IMR-90 (cell line): ENCODE results near the gene PLEKHG4.

Experiments
- CEBPB ChIP-seq: IDR thresholded peaks from 2 replicates; pipeline ENCODE4 v1.6.1; 2012; ENCODE audit warnings: low read depth, low read length, improper control_type of control experiment
- CHD1 ChIP-seq: IDR thresholded peaks from 2 replicates; pipeline ENCODE4 v1.6.1; 2012; ENCODE audit warnings: low read depth, low read length, improper control_type of control experiment
- ELK1 ChIP-seq: fragments of 150-350 bp; IDR thresholded peaks from 2 replicates; pipeline ENCODE4 v1.6.1; 2016; ENCODE audit warnings: low read depth, mild to moderate bottlenecking, low read length, moderate library complexity, borderline replicate concordance
- FOS ChIP-seq: fragments of 150-350 bp; IDR thresholded peaks from 2 replicates; pipeline ENCODE4 v1.6.1; 2016; ENCODE audit warnings: low read depth, low read length
- MAFK ChIP-seq: IDR thresholded peaks from 2 replicates; pipeline ENCODE4 v1.6.1; 2012; ENCODE audit warnings: low read depth, low read length, improper control_type of control experiment
- MXI1 ChIP-seq: IDR thresholded peaks from 2 replicates; pipeline ENCODE4 v1.6.1; 2012; ENCODE audit warnings: low read depth, mild to moderate bottlenecking, low read length, moderate library complexity, borderline replicate concordance
- NFE2L2 ChIP-seq: fragments of 150-350 bp; IDR thresholded peaks from 2 replicates; pipeline ENCODE4 v1.6.1; 2016; ENCODE audit warnings: low read depth, mild to moderate bottlenecking, low read length
- POLR2A ChIP-seq: IDR thresholded peaks from 2 replicates; pipeline ENCODE4 v1.6.1; 2012; ENCODE audit warnings: mild to moderate bottlenecking, low read depth, low read length
- RAD21 ChIP-seq: IDR thresholded peaks from 2 replicates; pipeline ENCODE4 v1.6.1; 2012; ENCODE audit warnings: low read length, improper control_type of control experiment
- RFX5 ChIP-seq: IDR thresholded peaks from 2 replicates; pipeline ENCODE4 v1.8.0; 2012; ENCODE audit warnings: low read depth, mild to moderate bottlenecking, low read length, moderate library complexity
- SMC3 ChIP-seq: fragments of 150-350 bp; IDR thresholded peaks from 2 replicates; pipeline ENCODE4 v1.6.1; 2016; ENCODE audit warnings: low read depth, mild to moderate bottlenecking, antibody characterized with exemption, low read length, moderate library complexity
- TF ChIP-seq, protein P1 (sequence below): conservative IDR thresholded peaks from 2 replicates; pipeline ENCODE4 v1.5.1; 2012; ENCODE audit warnings: mild to moderate bottlenecking, low read depth, low read length, improper control_type of control experiment
- TF ChIP-seq, protein P2 (sequence below): fragments of 150-350 bp; IDR thresholded peaks from 2 replicates; pipeline ENCODE4 v1.6.1; 2017; ENCODE audit warnings: mild to moderate bottlenecking, antibody characterized with exemption, low read length, low read depth

GRCh38 chr16:67258161-67258835 is 21.0 kb upstream of the PLEKHG4 start:
- TF ChIP-seq RAD21: no peak
- TF ChIP-seq, protein P1, sequence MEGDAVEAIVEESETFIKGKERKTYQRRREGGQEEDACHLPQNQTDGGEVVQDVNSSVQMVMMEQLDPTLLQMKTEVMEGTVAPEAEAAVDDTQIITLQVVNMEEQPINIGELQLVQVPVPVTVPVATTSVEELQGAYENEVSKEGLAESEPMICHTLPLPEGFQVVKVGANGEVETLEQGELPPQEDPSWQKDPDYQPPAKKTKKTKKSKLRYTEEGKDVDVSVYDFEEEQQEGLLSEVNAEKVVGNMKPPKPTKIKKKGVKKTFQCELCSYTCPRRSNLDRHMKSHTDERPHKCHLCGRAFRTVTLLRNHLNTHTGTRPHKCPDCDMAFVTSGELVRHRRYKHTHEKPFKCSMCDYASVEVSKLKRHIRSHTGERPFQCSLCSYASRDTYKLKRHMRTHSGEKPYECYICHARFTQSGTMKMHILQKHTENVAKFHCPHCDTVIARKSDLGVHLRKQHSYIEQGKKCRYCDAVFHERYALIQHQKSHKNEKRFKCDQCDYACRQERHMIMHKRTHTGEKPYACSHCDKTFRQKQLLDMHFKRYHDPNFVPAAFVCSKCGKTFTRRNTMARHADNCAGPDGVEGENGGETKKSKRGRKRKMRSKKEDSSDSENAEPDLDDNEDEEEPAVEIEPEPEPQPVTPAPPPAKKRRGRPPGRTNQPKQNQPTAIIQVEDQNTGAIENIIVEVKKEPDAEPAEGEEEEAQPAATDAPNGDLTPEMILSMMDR: no peak
- TF ChIP-seq CEBPB: no peak
- TF ChIP-seq POLR2A: no peak
- no peak for TF ChIP-seq MXI1
- TF ChIP-seq MAFK: no peak
- TF ChIP-seq, protein P2, sequence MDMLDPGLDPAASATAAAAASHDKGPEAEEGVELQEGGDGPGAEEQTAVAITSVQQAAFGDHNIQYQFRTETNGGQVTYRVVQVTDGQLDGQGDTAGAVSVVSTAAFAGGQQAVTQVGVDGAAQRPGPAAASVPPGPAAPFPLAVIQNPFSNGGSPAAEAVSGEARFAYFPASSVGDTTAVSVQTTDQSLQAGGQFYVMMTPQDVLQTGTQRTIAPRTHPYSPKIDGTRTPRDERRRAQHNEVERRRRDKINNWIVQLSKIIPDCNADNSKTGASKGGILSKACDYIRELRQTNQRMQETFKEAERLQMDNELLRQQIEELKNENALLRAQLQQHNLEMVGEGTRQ: no peak
- no peak for TF ChIP-seq CHD1
- TF ChIP-seq ELK1: no peak
- TF ChIP-seq NFE2L2: no peak
- no peak for TF ChIP-seq SMC3
- TF ChIP-seq RFX5: no peak
- no peak for TF ChIP-seq FOS
